Measurements from ENCODE around the gene DPF3.

Gene DPF3
- total RNA-seq, result 0.35 to 0.48 reads per million in 2 donors

DNA sequence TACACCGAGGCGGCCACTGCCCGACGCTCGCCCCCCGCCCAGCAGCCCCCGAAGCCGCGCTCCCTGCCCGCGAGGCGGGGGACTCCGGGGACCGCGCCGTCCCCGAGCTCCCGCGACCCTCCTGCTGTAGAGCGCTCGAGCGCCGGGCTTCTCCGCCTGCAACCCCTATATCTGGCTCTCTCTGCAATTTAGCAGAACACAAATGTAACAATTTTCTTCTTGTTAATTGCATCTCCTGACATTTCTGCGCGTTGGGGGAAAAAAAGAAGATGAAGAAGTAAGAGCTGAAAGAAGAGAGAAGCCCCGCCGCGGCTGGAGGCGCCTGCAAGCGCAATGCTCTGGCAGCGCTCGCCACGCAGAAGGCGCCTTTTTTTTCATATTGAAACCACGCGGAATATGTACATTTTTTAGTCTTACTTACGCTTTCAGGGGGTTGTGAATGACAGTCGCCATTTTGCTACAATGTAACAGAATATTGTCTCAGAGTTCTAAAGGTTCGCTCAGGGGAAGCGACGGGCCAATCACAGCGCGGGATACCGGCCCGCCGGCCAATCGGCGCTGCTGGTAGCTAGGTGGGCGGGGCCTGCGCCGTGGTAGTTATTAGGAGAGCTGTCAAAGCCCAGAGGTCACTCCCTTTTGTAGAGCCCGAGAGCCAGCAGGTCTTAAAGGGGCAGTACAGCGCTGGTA, at the start of gene DPF3:
TSS of gene DPF3 (minus strand) at position 466 of the 687 bp plus-strand sequence. CDS start at position 453, 13 bp downstream.
- DNase-seq, result peak; percentile 89

GRCh38 chr14:72942934-72943333, 49.0 kb upstream of the DPF3 start:
- DNase-seq, result no peak

GRCh38 chr14:72941286-72941985, 47.5 kb upstream of the DPF3 start:
- no peak for DNase-seq

- no peak for DNase-seq
Measured at GRCh38 chr14:72939630-72940029, 45.7 kb upstream of the DPF3 start.

- DNase-seq, result no peak
Measured at GRCh38 chr14:72932893-72933292, 39.0 kb upstream of the DPF3 start.

DNA sequence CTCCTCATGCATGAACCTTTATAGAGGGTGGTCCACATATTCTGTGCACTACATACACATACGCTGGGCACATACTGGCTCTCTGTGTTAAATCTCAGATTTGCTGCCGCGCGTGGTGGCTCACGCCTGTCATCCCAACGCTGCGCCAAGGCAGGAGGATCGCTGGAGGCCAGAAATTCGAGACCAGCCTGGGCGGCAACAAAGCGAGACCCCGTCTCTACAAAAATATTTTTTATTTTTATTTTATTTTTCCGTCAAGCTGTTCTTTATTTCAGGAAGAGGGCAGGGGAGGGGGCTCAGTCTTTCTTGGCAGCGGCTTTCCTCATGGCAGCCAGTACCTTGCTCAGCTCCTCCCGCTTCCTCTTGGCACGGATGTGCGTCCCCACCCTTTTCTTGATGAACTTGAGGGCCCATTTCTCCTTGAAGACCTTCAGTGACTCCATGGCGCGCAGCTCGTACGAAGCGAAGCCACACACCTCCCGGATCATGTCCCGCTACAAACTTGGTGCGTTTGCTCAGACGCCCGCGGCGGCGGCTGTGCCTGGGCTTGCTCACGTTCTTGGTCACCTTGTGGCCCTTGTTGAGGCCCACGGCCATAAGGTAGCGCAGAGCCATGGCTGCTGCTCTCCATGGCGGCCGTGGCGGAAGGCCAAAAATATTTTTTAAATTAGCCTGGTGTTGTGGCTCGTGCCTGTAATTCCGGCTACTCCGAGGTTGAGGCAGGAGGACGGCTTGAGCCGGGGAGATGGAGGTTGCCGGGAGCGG, 35.6 kb upstream of the DPF3 start:
- DNase-seq, result no peak

- DNase-seq, result no peak
Measured at GRCh38 chr14:72928872-72929271, 35.0 kb upstream of the DPF3 start.

DNA sequence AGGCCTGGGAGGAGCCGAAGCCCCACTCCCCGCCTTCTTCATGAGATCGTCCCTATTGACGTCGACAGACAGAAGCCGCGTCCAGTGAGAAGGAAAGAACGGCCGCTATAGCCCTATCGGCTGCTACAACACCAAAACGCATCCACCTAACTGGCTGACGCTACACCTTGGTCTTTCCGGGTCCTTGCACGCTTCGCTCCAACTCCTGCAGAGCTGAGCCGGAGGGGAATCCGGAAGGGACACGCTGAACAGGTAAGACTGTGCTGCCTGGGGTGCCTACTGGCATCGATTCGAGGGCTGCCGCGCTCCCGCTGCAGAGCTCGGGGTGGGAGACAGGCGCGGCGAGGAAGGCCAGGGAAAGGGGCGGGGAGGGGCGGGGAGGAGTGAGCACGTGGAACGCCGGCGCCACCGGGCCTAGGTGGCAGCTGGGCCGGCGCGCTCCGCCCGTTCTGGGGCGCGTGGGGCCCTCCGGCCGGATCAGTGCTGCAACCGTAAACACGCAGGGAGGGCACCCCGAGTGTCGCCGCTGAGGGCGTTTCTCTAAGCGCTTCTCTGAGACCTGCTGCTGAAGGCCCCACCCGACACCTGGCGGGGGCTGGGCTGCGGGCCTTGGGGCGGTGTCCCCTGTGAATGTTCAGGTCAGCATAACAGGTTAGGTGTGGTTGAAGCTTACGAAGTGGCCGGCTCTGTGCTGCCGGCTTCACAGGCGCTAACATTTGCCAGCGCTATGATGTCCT, 32.6 kb upstream of the DPF3 start, which contains the start of gene DCAF4:
TSS of gene DCAF4 (plus strand) at position 173 of the 737 bp plus-strand sequence. CDS start 11,515 bp downstream, outside the sequence.
- peak; percentile 90 for DNase-seq

GRCh38 chr14:72925815-72926291, 32.0 kb upstream of the DPF3 start:
- DNase-seq, result no peak

GRCh38 chr14:72925171-72925759, 31.4 kb upstream of the DPF3 start:
- DNase-seq, result no peak

DNA sequence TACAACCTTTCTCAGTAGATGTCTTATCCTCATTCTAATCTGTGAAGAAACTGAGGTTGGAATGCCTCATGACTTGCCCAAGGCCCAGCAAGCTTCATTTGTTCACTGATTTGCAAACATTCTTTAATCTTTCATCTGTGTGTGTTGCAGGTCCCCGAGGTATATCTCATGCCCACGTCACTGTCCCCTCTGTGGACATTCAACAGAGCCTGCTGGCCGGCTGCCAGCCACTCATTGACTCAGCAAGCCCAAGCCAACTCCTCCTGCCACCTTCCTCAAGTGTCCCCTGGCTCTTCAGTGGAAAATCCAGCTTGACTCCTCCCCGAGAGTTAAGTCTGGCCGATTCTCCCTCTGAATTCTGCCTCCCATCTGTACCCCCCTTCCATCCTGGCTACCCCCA, 30.4 kb upstream of the DPF3 start:
- no peak for DNase-seq

GRCh38 chr14:72921396-72921795, 27.5 kb upstream of the DPF3 start:
- DNase-seq, result no peak

DNA sequence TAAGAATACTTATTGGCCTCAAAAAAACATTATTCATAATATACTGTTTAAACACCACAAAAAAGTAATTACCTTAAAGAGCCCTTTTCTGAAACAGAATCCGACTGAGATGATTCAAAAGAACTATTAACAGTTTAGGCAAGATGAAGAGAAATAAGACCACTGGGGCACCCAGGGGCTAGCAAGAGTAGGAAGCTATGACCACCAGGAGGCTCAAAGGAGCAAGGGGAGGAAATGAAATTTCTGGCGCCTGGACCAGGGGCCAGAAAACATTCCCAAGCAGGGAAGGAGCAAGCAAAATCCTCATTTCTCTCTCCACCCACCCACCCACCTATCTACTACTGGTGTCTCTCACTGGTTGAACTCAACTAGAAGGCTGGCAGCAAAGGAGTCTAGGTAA, 26.1 kb upstream of the DPF3 start:
- no peak for DNase-seq

GRCh38 chr14:72917094-72917802, 23.3 kb upstream of the DPF3 start:
- DNase-seq, result no peak

DNA sequence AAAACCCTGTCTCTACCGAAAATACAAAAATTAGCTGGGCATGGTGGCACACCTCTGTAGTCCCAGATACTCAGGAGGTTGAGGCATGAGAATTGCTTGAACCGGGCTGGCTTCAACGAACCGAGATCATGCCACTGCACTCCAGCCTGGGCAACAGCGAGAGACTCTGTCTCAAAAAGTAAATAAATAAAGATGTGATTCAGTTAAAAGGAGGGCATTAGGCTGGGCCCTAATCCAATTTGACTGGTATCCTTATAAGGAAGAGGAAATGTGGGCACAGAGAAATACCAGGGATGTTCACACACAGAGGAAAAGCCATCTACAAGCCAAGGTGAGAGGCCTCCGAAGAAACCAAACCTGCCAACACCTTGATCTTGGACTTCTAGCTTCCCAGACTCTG, 22.3 kb upstream of the DPF3 start:
- DNase-seq, result no peak

GRCh38 chr14:72913809-72914208, 19.9 kb upstream of the DPF3 start:
- DNase-seq, result no peak

DNA sequence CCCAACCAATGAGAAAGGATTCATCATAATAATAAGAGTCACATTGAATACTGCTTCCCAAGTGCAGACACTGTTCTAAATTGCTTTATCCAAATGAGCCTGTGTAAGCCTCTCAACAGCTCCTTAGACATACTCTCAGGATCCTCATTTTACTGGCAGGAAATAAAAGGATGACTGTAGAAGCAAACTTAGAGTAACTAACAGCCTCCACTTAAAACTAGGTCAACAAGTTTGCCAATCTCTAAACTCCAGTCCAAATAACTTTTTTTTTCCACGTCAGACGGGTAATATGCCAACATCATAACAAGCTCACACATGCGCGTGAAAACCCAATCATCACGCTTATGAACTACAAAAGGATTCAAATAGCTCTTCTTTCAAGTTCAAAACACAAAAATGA, 15.3 kb upstream of the DPF3 start:
- DNase-seq, result no peak

DNA sequence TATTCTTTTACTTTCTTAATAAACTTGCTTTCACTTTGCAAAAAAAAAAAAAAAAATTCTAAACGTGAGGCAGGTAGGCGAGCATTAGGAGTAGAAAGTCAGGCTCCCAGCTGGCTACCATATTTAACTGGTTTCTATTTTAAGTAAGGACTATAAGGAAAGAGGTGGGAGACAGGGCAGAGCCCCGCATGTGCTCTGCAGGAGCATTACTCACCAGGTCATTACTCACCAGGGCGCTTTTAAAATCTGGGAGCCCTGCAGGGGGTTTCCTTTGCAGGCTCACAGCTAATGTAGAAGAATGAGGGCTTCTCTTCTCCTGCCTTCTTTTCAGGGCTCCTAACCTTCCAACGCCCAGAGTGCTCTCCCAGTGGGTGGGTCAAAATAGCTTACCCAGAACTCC, 14.0 kb upstream of the DPF3 start:
- DNase-seq, result no peak

GRCh38 chr14:72906879-72907278, 13.0 kb upstream of the DPF3 start:
- DNase-seq, result no peak

GRCh38 chr14:72906316-72906715, 12.4 kb upstream of the DPF3 start:
- no peak for DNase-seq

GRCh38 chr14:72904840-72905561, 11.1 kb upstream of the DPF3 start:
- DNase-seq, result peak; percentile 47

Data from T-helper 9 cell (primary cell).